ENCODE data around the gene GNB4. TPM values are rescaled to one million over a fixed set of nuclear protein-coding genes. Genes with fewer than 3 reads are reported as not detected.

The GNB4 gene
- 31.7 and 33.8 TPM in 2 replicates for total RNA-seq (2014; rRNA removed; shearing (Covaris generic))

- DNase-seq (ENCODE audit: low spot score), result peak; percentile 82
Measured at GRCh38 chr3:179451265-179452175, at the start of gene GNB4. Gene GNB4, minus strand, starts transcription at chr3:179451470. Its CDS starts 25,270 bp downstream, at chr3:179426200.

- DNase-seq (ENCODE audit: low spot score), result no peak
Measured at GRCh38 chr3:179495483-179495882, 44.2 kb upstream of the GNB4 start.

GRCh38 chr3:179493260-179493659 lies 42.0 kb upstream of the GNB4 start:
- DNase-seq (ENCODE audit: low spot score), result no peak

GRCh38 chr3:179488213-179488612 lies 36.9 kb upstream of the GNB4 start:
- DNase-seq (ENCODE audit: low spot score), result no peak

- DNase-seq (ENCODE audit: low spot score), result no peak
Measured at GRCh38 chr3:179486806-179487205, 35.5 kb upstream of the GNB4 start.

- no peak for DNase-seq (ENCODE audit: low spot score)
Measured at GRCh38 chr3:179482857-179483256, 31.6 kb upstream of the GNB4 start.

GRCh38 chr3:179476215-179476614 lies 24.9 kb upstream of the GNB4 start:
- no peak for DNase-seq (ENCODE audit: low spot score)

- DNase-seq (ENCODE audit: low spot score), result no peak
Measured at GRCh38 chr3:179474480-179474879, 23.2 kb upstream of the GNB4 start.

GRCh38 chr3:179473565-179473964 lies 22.3 kb upstream of the GNB4 start:
- DNase-seq (ENCODE audit: low spot score), result no peak

- no peak for DNase-seq (ENCODE audit: low spot score)
Measured at GRCh38 chr3:179464323-179465092, 13.2 kb upstream of the GNB4 start.

- no peak for DNase-seq (ENCODE audit: low spot score)
Measured at GRCh38 chr3:179463319-179463718, 12.0 kb upstream of the GNB4 start.

GRCh38 chr3:179460260-179460659 lies 9.0 kb upstream of the GNB4 start:
- no peak for DNase-seq (ENCODE audit: low spot score)

GRCh38 chr3:179455954-179456353 lies 4.7 kb upstream of the GNB4 start:
- DNase-seq (ENCODE audit: low spot score), result no peak

GRCh38 chr3:179454887-179455286 lies 3.6 kb upstream of the GNB4 start:
- DNase-seq (ENCODE audit: low spot score), result no peak

- no peak for DNase-seq (ENCODE audit: low spot score)
Measured at GRCh38 chr3:179453967-179454366, 2.7 kb upstream of the GNB4 start.

GRCh38 chr3:179452872-179453271 lies 1.6 kb upstream of the GNB4 start:
- DNase-seq (ENCODE audit: low spot score), result no peak

GRCh38 chr3:179452176-179452564 lies 900 bp upstream of the GNB4 start:
- peak; percentile 43 for DNase-seq (ENCODE audit: low spot score)

GRCh38 chr3:179450901-179451264 lies 387 bp downstream of the GNB4 start:
- no peak for DNase-seq (ENCODE audit: low spot score)

- no peak for DNase-seq (ENCODE audit: low spot score)
Measured at GRCh38 chr3:179450261-179450701, 989 bp downstream of the GNB4 start.

- DNase-seq (ENCODE audit: low spot score), result no peak
Measured at GRCh38 chr3:179449636-179450035, 1.6 kb downstream of the GNB4 start.

GRCh38 chr3:179447251-179447650 lies 4.0 kb downstream of the GNB4 start:
- no peak for DNase-seq (ENCODE audit: low spot score)

- DNase-seq (ENCODE audit: low spot score), result peak; percentile 46
Measured at GRCh38 chr3:179446501-179446900, 4.8 kb downstream of the GNB4 start.

GRCh38 chr3:179438841-179439240 lies 12.4 kb downstream of the GNB4 start:
- DNase-seq (ENCODE audit: low spot score), result no peak

Data from H4 (cell line).